Iris pigment epithelial cell (primary cell): Measurements from ENCODE around the gene TLX2.

Source experiments
- DNase-seq: peaks from one replicate; pipeline ENCODE4 v3.0.0-alpha.2; 2011; ENCODE audit warnings: low read depth

Gene TLX2

GRCh38 chr2:74511104-74511989 lies 2.9 kb upstream of the TLX2 start:
- DNase-seq, result no peak

- DNase-seq, result no peak
Observed at GRCh38 chr2:74512744-74513604, 1.3 kb upstream of the TLX2 start.

- DNase-seq, result no peak
Observed at GRCh38 chr2:74513605-74514367, 464 bp upstream of the TLX2 start.

- no peak for DNase-seq
Observed at GRCh38 chr2:74515271-74515980, 1.2 kb downstream of the TLX2 start.

GRCh38 chr2:74515981-74516633 lies 1.9 kb downstream of the TLX2 start:
- DNase-seq, result peak; percentile 46

GRCh38 chr2:74516650-74517049 lies 2.4 kb downstream of the TLX2 start:
- no peak for DNase-seq

- DNase-seq, result no peak
Observed at GRCh38 chr2:74522516-74522915, 8.3 kb downstream of the TLX2 start.

- DNase-seq, result no peak
Observed at GRCh38 chr2:74524005-74524404, 9.8 kb downstream of the TLX2 start.

GRCh38 chr2:74524955-74525716 lies 10.9 kb downstream of the TLX2 start:
- DNase-seq, result no peak

- DNase-seq, result peak; percentile 33
Observed at GRCh38 chr2:74525717-74526648, 11.7 kb downstream of the TLX2 start, which contains the start of gene DQX1. TSS of gene DQX1 (minus strand) at chr2:74526231. CDS start at chr2:74525729, 502 bp downstream.

GRCh38 chr2:74526649-74527230 lies 12.5 kb downstream of the TLX2 start:
- no peak for DNase-seq

- no peak for DNase-seq
Observed at GRCh38 chr2:74527741-74528140, 13.5 kb downstream of the TLX2 start.

GRCh38 chr2:74528600-74529356 lies 14.5 kb downstream of the TLX2 start:
- no peak for DNase-seq

GRCh38 chr2:74529357-74530238 lies 15.3 kb downstream of the TLX2 start, which contains the start of the genes AUP1 and HTRA2:
TSS of gene AUP1 (minus strand) at chr2:74529706. CDS start at chr2:74529629, 77 bp downstream.
TSS of gene HTRA2 (plus strand) at chr2:74529933. CDS start at chr2:74530007, 74 bp downstream.
- peak; percentile 100 for DNase-seq

GRCh38 chr2:74530239-74531187 lies 16.3 kb downstream of the TLX2 start:
- DNase-seq, result peak; percentile 63
